GM23338 (cell line): ENCODE results near the gene TTC1. TPM values are rescaled to one million over a fixed set of nuclear protein-coding genes. Genes with fewer than 3 reads are reported as not detected.

ENCODE experiments used
- ATAC-seq: fragments of 200-7000 bp; cut with Tn5 transposase; 3 replicates; pipeline ENCODE4 v1.9.1; 2020
- DNase-seq: peaks from one replicate; pipeline ENCODE4 v3.0.0-alpha.2; 2015; ENCODE audit warnings: low spot score
- H2AFZ ChIP-seq: fragments of 200-600 bp; sonication (generic); 2 replicates; pipeline ENCODE4 v1.8.0; 2016; ENCODE audit warnings: antibody characterized with exemption, mild to moderate bottlenecking, moderate library complexity
- H3F3A ChIP-seq: fragments of 200-600 bp; sonication (generic); replicated peaks from 2 replicates; pipeline ENCODE4 v1.8.0; 2017; ENCODE audit warnings: antibody characterized with exemption, mixed run types, low read depth
- H3K27ac ChIP-seq: fragments of 200-600 bp; sonication (generic); 2 replicates; pipeline ENCODE4 v1.6.1; 2016; ENCODE audit warnings: low read depth
- H3K27me3 ChIP-seq: fragments of 200-600 bp; sonication (generic); 2 replicates; pipeline ENCODE4 v1.8.0; 2016; ENCODE audit warnings: mild to moderate bottlenecking, mixed run types, moderate library complexity; ENCODE audit not compliant: insufficient read depth
- H3K36me3 ChIP-seq: fragments of 200-600 bp; sonication (generic); 2 replicates; pipeline ENCODE4 v1.8.0; 2016; ENCODE audit warnings: mild to moderate bottlenecking; ENCODE audit not compliant: insufficient read depth
- H3K4me1 ChIP-seq: fragments of 200-600 bp; sonication (generic); 2 replicates; pipeline ENCODE4 v1.8.0; 2016; ENCODE audit warnings: mild to moderate bottlenecking, moderate library complexity; ENCODE audit not compliant: insufficient read depth
- H3K4me2 ChIP-seq: fragments of 200-600 bp; sonication (generic); 2 replicates; pipeline ENCODE4 v1.7.1; 2017; ENCODE audit warnings: mixed run types
- H3K4me3 ChIP-seq: fragments of 200-600 bp; sonication (generic); 2 replicates; pipeline ENCODE4 v1.6.1; 2016; ENCODE audit warnings: mixed run types
- H3K79me2 ChIP-seq: fragments of 200-600 bp; sonication (generic); replicated peaks from 2 replicates; pipeline ENCODE4 v1.8.0; 2017; ENCODE audit warnings: mild to moderate bottlenecking; ENCODE audit not compliant: insufficient read depth
- H3K9me2 ChIP-seq: fragments of 200-600 bp; sonication (generic); 2 replicates; pipeline ENCODE4 v1.8.0; 2017; ENCODE audit not compliant: insufficient read depth
- H4K20me1 ChIP-seq: fragments of 200-600 bp; sonication (generic); replicated peaks from 2 replicates; pipeline ENCODE4 v1.8.0; 2017; ENCODE audit warnings: mild to moderate bottlenecking; ENCODE audit not compliant: insufficient read depth
- H3K27ac Mint-ChIP-seq: 2 replicates; pipeline ENCODE4 v1.8.0; 2020; ENCODE audit warnings: inconsistent platforms, mild to moderate bottlenecking, moderate library complexity, mixed read lengths
- H3K27me3 Mint-ChIP-seq: 3 replicates; pipeline ENCODE4 v1.8.0; 2022; ENCODE audit warnings: low read depth, mild to moderate bottlenecking, moderate library complexity, mixed read lengths, inconsistent platforms; ENCODE audit not compliant: insufficient read depth, poor library complexity
- H3K36me3 Mint-ChIP-seq: 3 replicates; pipeline ENCODE4 v1.8.0; 2021; ENCODE audit warnings: low read depth, mild to moderate bottlenecking, inconsistent platforms, moderate library complexity, mixed read lengths
- H3K4me1 Mint-ChIP-seq: 3 replicates; pipeline ENCODE4 v1.8.0; 2020; ENCODE audit warnings: mild to moderate bottlenecking, inconsistent platforms, mixed read lengths
- H3K4me3 Mint-ChIP-seq: 3 replicates; pipeline ENCODE4 v1.8.0; 2021; ENCODE audit warnings: moderate library complexity, mild to moderate bottlenecking, inconsistent platforms, mixed read lengths
- H3K9me3 Mint-ChIP-seq: 3 replicates; pipeline ENCODE4 v1.8.0; 2020; ENCODE audit warnings: moderate library complexity, mild to moderate bottlenecking, inconsistent platforms, mixed read lengths
- CREB1 ChIP-seq: fragments of 250-450 bp; sonication (Bioruptor Pico); IDR thresholded peaks from 2 replicates; pipeline ENCODE4 v1.5.0; 2020; ENCODE audit warnings: low read depth, mild to moderate bottlenecking, moderate library complexity
- CTCF ChIP-seq, 2 experiments: fragments of 200-600 bp in 1 of 2; sonication (generic) in 1 of 2; conservative IDR thresholded peaks; 2 replicates each; pipeline versions ENCODE4 v1.5.1 to v1.6.1; 2016 to 2017; ENCODE audit warnings: antibody characterized with exemption in 2 of 2, low read depth in 2 of 2, mild to moderate bottlenecking in 2 of 2, moderate library complexity in 1 of 2
- ETS1 ChIP-seq: IDR thresholded peaks from 2 replicates; pipeline ENCODE4 v1.6.1; 2016; ENCODE audit warnings: antibody characterized with exemption
- EZH2 ChIP-seq: fragments of 200-600 bp; sonication (generic); IDR thresholded peaks from one replicate; pipeline ENCODE4 v1.8.0; 2017; ENCODE audit warnings: antibody characterized with exemption, mild to moderate bottlenecking, low read depth; ENCODE audit not compliant: unreplicated experiment
- EZH2phosphoT487 ChIP-seq: fragments of 200-600 bp; sonication (generic); IDR thresholded peaks from one replicate; pipeline ENCODE4 v1.8.1; 2018; ENCODE audit warnings: antibody characterized with exemption; ENCODE audit not compliant: unreplicated experiment
- JUNB ChIP-seq: IDR thresholded peaks from one replicate; pipeline ENCODE4 v1.6.1; 2016; ENCODE audit warnings: antibody characterized with exemption; ENCODE audit not compliant: unreplicated experiment
- NANOG ChIP-seq: IDR thresholded peaks from 2 replicates; pipeline ENCODE4 v1.6.1; 2016; ENCODE audit warnings: antibody characterized with exemption, borderline replicate concordance
- POLR2AphosphoS5 ChIP-seq: IDR thresholded peaks from 2 replicates; pipeline ENCODE4 v1.6.1; 2016; ENCODE audit warnings: antibody characterized with exemption, low read depth
- REST ChIP-seq: IDR thresholded peaks from one replicate; pipeline ENCODE4 v1.6.1; 2018; ENCODE audit warnings: antibody characterized with exemption; ENCODE audit not compliant: unreplicated experiment
- STAT1 ChIP-seq: IDR thresholded peaks from one replicate; pipeline ENCODE4 v1.6.1; 2016; ENCODE audit warnings: antibody characterized with exemption; ENCODE audit not compliant: unreplicated experiment
- ZNF114 ChIP-seq: fragments of 250-450 bp; sonication (Bioruptor Pico); IDR thresholded peaks from 2 replicates; pipeline ENCODE4 v1.5.0; 2020; ENCODE audit warnings: mild to moderate bottlenecking, moderate library complexity
- ZNF331 ChIP-seq: fragments of 250-450 bp; sonication (Bioruptor Pico); IDR thresholded peaks from 2 replicates; pipeline ENCODE4 v1.5.0; 2020; ENCODE audit warnings: low read depth, mild to moderate bottlenecking, moderate library complexity
- ZNF462 ChIP-seq: fragments of 250-450 bp; sonication (Bioruptor Pico); IDR thresholded peaks from 2 replicates; pipeline ENCODE4 v1.5.0; 2020; ENCODE audit warnings: mild to moderate bottlenecking, moderate library complexity
- polyA plus RNA-seq: library from polyadenylated mRNA; unstranded; fragments of >200 nt; fragmentation: Nextera tagmentation; extraction: Ambion mirVana; gene quantifications from 2 replicates; pipeline ENCODE4 v1.2.1, GENCODE V29; 2016
- total RNA-seq: library from RNA; depleted of rRNA; stranded (reverse); fragments of >200 nt; shearing (Covaris generic); gene quantifications from 2 replicates; pipeline ENCODE4 v1.2.3, GENCODE V29; 2014

TTC1 gene
- total and polyA plus RNA-seq, 2 experiments from 2014 or later: 48.9 to 131 TPM

GRCh38 chr5:160042671-160043070 lies 33.7 kb downstream of the TTC1 start:
- Histone ChIP-seq H2AFZ (no peak overlapping the region), H3K4me1 (peaks cover 36% of the 10 kb centered on the region), H3K4me2 (peak overlapping the region; percentile 50), H3F3A (no peaks in the 10 kb centered on the region), H3K27me3 (no peaks in the 10 kb centered on the region), H3K4me3 (peak overlapping the region; percentile 18), H3K27ac (no peak overlapping the region), H4K20me1 (peaks cover 4% of the 10 kb centered on the region; the same call in 1 of the 2 replicates), H3K36me3 (peaks cover 21% of the 10 kb centered on the region; the same call in 1 of the 2 replicates), H3K9me2 (no peaks in the 10 kb centered on the region), H3K79me2 (no peaks in the 10 kb centered on the region; the same call in none of the 2 replicates)
- H3K27ac Mint-ChIP-seq: peak overlapping the region; percentile 20
- TF ChIP-seq POLR2AphosphoS5 (no peak), ZNF462 (no peak), JUNB (no peak), ZNF331 (CRISPR knock-in tag) (no peak), STAT1 (no peak), EZH2phosphoT487 (no peak), CREB1 (CRISPR knock-in tag) (no peak), EZH2 (no peak), NANOG (no peak), CTCF (conservative IDR thresholded peaks at IDR 0.05; ENCODE audit: low read depth in 2 of 2) (no peak), REST (no peak), ETS1 (no peak), ZNF114 (CRISPR knock-in tag) (no peak)
- ATAC-seq: peak; percentile 50
- H3K4me1 Mint-ChIP-seq: peaks cover 46% of the 10 kb centered on the region
- no peaks in the 10 kb centered on the region for H3K9me3 Mint-ChIP-seq
- peaks cover 6% of the 10 kb centered on the region for H3K27me3 Mint-ChIP-seq
- peaks cover 39% of the 10 kb centered on the region for H3K36me3 Mint-ChIP-seq
- peak overlapping the region; percentile 48 for H3K4me3 Mint-ChIP-seq
- DNase-seq: peak; percentile 51
